Panc1 (cell line): ENCODE results near the gene TRIM14. TPM values are rescaled to one million over a fixed set of nuclear protein-coding genes. Genes with fewer than 3 reads are reported as not detected.

ENCODE experiments used
- ATAC-seq: fragments of 200-7000 bp; cut with Tn5 transposase; 2 replicates; pipeline ENCODE4 v1.9.1; 2020; ENCODE audit warnings: mild to moderate bottlenecking, moderate library complexity
- BruUV-seq: library from RNA; stranded (reverse); fragments of 400-500 nt; replicated peaks from 2 replicates; lab custom pipeline; 2021; lab: Mats Ljungman, UMichigan
- CTCF ChIA-PET: fragments of 300-600 bp; sonication (Branson Sonifier 250); formaldehyde crosslinking; loops from one replicate; lab custom pipeline; 2022; ENCODE audit warnings: antibody characterized with exemption; lab: Charles Lee
- POLR2A ChIA-PET: fragments of 300-600 bp; sonication (Branson Sonifier 250); formaldehyde crosslinking; loops from one replicate; lab custom pipeline; 2022; ENCODE audit warnings: antibody characterized with exemption; lab: Charles Lee
- DNase-seq: peaks from one replicate; pipeline ENCODE4 v3.0.0-alpha.2; 2010; ENCODE audit warnings: low read depth, low spot score
- H3K27ac ChIP-seq: 2 replicates; pipeline ENCODE4 v1.5.1; 2011; ENCODE audit warnings: mild to moderate bottlenecking, low read length, inconsistent platforms
- H3K27me3 ChIP-seq: fragments of 200-500 bp; sonication (Bioruptor generic); 2 replicates; pipeline ENCODE4 v1.6.0; 2014; ENCODE audit warnings: low read length, inconsistent platforms; ENCODE audit not compliant: control insufficient read depth, insufficient read depth
- H3K36me3 ChIP-seq: fragments of 200-500 bp; sonication (Bioruptor generic); 2 replicates; pipeline ENCODE4 v1.5.1; 2014; ENCODE audit warnings: inconsistent platforms, mild to moderate bottlenecking, low read length, moderate library complexity; ENCODE audit not compliant: control insufficient read depth, insufficient read depth
- H3K4me1 ChIP-seq: 2 replicates; pipeline ENCODE4 v1.5.1; 2011; ENCODE audit warnings: inconsistent platforms, mild to moderate bottlenecking, low read length, moderate library complexity; ENCODE audit not compliant: control insufficient read depth, insufficient read depth
- H3K4me3 ChIP-seq, 2 experiments: 2 replicates each; pipeline ENCODE4 v1.5.1; 2011 to 2012; ENCODE audit warnings: low read depth in 2 of 2, low read length in 2 of 2, mild to moderate bottlenecking in 2 of 2, inconsistent platforms in 1 of 2, moderate library complexity in 1 of 2
- H3K9me3 ChIP-seq: fragments of 200-500 bp; sonication (Bioruptor generic); 2 replicates; pipeline ENCODE4 v1.5.1; 2014; ENCODE audit warnings: low read depth, mild to moderate bottlenecking, inconsistent platforms, low read length, moderate library complexity; ENCODE audit not compliant: control insufficient read depth, insufficient read depth
- POLR2AphosphoS5 ChIP-seq: IDR thresholded peaks from 2 replicates; pipeline ENCODE4 v1.6.1; 2012; ENCODE audit warnings: mild to moderate bottlenecking, low read depth, low read length, moderate library complexity
- SIN3A ChIP-seq: IDR thresholded peaks from 2 replicates; pipeline ENCODE4 v1.6.1; 2012; ENCODE audit warnings: low read depth, mild to moderate bottlenecking, low read length, moderate library complexity, borderline replicate concordance; ENCODE audit not compliant: insufficient read depth
- TCF7L2 ChIP-seq: IDR thresholded peaks from 2 replicates; pipeline ENCODE4 v1.6.1; 2011; ENCODE audit warnings: mild to moderate bottlenecking, low read depth, low read length, inconsistent platforms
- in situ Hi-C: cut with HindIII; loops from 2 replicates; pipeline ENCODE4 v1.10.0; 2016; ENCODE audit warnings: low sequenced_read_pairs, low pct_unique_long_range_greater_than_20kb
- intact Hi-C: fragments of 100-400 bp; cut with micrococcal nuclease; formaldehyde crosslinking; loops from one replicate; pipeline ENCODE4 v1.10.0; 2022; ENCODE audit not compliant: unreplicated experiment
- total RNA-seq: library from RNA; stranded (reverse); gene quantifications from one replicate; pipeline ENCODE4 v1.2.1, GENCODE V29; 2021; ENCODE audit not compliant: unreplicated experiment
- TF ChIP-seq, protein P1 (sequence below): fragments of 450-650 bp; IDR thresholded peaks from 2 replicates; pipeline ENCODE4 v1.5.1; 2017; ENCODE audit warnings: mild to moderate bottlenecking
- TF ChIP-seq, protein P2 (sequence below), 2 experiments: IDR thresholded peaks; 2 replicates each; pipeline ENCODE4 v1.6.1; 2011 to 2012; ENCODE audit warnings: low read depth in 2 of 2, control low read depth in 1 of 2, low read length in 1 of 2, mild to moderate bottlenecking in 1 of 2, moderate library complexity in 1 of 2; ENCODE audit not compliant: insufficient read depth in 1 of 2

TRIM14 gene
- total RNA-seq, 1 experiment from 2014 or later: 9.7 TPM

DNA sequence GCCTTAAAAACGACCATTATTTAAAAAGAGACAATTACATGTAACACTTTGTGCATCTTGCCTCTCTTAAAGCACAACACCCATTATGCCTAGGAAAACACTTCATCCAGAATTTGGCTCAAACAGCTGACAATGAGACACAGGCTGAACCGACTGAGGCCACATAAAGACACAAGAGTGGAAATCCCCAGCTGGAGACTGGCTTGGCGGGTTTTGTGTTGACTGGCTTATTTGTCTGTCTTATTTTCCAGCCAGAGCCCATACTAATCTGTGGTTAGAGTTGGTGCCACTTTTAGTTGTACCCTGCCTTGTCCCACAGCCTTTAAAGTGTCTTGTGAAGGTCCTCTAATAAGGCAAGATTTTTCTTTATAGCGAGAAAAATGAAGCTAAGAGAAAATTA is 21.2 kb downstream of the TRIM14 start:
- H3K36me3 ChIP-seq: no peaks in the 10 kb centered on the region
- no peaks in the 10 kb centered on the region for H3K27me3 ChIP-seq
- TF ChIP-seq, protein P1, sequence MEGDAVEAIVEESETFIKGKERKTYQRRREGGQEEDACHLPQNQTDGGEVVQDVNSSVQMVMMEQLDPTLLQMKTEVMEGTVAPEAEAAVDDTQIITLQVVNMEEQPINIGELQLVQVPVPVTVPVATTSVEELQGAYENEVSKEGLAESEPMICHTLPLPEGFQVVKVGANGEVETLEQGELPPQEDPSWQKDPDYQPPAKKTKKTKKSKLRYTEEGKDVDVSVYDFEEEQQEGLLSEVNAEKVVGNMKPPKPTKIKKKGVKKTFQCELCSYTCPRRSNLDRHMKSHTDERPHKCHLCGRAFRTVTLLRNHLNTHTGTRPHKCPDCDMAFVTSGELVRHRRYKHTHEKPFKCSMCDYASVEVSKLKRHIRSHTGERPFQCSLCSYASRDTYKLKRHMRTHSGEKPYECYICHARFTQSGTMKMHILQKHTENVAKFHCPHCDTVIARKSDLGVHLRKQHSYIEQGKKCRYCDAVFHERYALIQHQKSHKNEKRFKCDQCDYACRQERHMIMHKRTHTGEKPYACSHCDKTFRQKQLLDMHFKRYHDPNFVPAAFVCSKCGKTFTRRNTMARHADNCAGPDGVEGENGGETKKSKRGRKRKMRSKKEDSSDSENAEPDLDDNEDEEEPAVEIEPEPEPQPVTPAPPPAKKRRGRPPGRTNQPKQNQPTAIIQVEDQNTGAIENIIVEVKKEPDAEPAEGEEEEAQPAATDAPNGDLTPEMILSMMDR: no peak
- no peak for TF ChIP-seq SIN3A
- TF ChIP-seq, protein P2, sequence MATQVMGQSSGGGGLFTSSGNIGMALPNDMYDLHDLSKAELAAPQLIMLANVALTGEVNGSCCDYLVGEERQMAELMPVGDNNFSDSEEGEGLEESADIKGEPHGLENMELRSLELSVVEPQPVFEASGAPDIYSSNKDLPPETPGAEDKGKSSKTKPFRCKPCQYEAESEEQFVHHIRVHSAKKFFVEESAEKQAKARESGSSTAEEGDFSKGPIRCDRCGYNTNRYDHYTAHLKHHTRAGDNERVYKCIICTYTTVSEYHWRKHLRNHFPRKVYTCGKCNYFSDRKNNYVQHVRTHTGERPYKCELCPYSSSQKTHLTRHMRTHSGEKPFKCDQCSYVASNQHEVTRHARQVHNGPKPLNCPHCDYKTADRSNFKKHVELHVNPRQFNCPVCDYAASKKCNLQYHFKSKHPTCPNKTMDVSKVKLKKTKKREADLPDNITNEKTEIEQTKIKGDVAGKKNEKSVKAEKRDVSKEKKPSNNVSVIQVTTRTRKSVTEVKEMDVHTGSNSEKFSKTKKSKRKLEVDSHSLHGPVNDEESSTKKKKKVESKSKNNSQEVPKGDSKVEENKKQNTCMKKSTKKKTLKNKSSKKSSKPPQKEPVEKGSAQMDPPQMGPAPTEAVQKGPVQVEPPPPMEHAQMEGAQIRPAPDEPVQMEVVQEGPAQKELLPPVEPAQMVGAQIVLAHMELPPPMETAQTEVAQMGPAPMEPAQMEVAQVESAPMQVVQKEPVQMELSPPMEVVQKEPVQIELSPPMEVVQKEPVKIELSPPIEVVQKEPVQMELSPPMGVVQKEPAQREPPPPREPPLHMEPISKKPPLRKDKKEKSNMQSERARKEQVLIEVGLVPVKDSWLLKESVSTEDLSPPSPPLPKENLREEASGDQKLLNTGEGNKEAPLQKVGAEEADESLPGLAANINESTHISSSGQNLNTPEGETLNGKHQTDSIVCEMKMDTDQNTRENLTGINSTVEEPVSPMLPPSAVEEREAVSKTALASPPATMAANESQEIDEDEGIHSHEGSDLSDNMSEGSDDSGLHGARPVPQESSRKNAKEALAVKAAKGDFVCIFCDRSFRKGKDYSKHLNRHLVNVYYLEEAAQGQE (IDR thresholded peaks at IDR 0.05; ENCODE audit: insufficient read depth in 1 of 2, low read depth in 2 of 2, low read length in 1 of 2): no peak
- no peak for TF ChIP-seq TCF7L2
- no peak for TF ChIP-seq POLR2AphosphoS5
- ATAC-seq: no peak
- in situ Hi-C loops (no loop called here), intact Hi-C loops (no loop called here)
- ChIA-PET POLR2A (interaction anchor here (0.6 kb wide), 1 partner anchor 133 kb away, joined by 4 read pairs; no protein-coding TSS in a partner anchor), CTCF (no interaction called here)
- H3K4me3 ChIP-seq: no peak overlapping the region
- no peaks in the 10 kb centered on the region for H3K9me3 ChIP-seq
- DNase-seq: no peak
- H3K4me1 ChIP-seq: no peaks in the 10 kb centered on the region
- no peak overlapping the region for H3K27ac ChIP-seq
- BruUV-seq: no TSS peak

DNA sequence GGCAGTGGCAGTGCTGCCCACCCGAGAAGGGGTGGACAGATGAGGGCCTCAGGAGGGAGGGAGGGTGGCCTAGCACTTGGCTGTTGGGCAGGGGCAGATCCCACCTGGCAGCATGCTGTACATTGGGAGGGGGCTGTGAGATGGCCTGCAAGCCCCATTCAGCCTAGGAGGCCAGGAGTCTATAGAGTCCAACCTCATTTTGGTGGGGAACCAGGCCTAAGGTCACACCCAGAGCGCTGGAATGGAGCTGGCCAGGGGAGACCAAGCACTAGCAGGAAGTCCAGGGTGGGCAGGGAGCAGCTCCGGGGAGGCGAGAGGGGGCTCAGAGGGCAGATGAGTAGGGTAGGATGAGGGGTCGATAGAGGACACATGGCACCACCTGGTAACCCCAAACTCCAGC is 22.9 kb downstream of the TRIM14 start:
- in situ Hi-C loops: no loop called here
- DNase-seq: no peak
- no peak for ATAC-seq

More for the DNA sequence above, 22.9 kb downstream of the TRIM14 start:
- intact Hi-C loops: no loop called here
- Histone ChIP-seq H3K27me3 (no peaks in the 10 kb centered on the region), H3K4me3 (no peak overlapping the region), H3K4me1 (no peaks in the 10 kb centered on the region), H3K9me3 (no peaks in the 10 kb centered on the region), H3K27ac (no peak overlapping the region), H3K36me3 (no peaks in the 10 kb centered on the region)
- TF ChIP-seq, protein P2 (IDR thresholded peaks at IDR 0.05; ENCODE audit: insufficient read depth in 1 of 2, low read depth in 2 of 2, low read length in 1 of 2): no peak
- TF ChIP-seq SIN3A (no peak), TCF7L2 (no peak), POLR2AphosphoS5 (no peak)
- TF ChIP-seq, protein P1: no peak
- BruUV-seq: no TSS peak
- ChIA-PET POLR2A (no interaction called here), CTCF (no interaction called here)
